Measurements from ENCODE around the gene PFKP. TPM values are rescaled to one million over a fixed set of nuclear protein-coding genes. Genes with fewer than 3 reads are reported as not detected.

Gene PFKP
- total RNA-seq, 8 experiments from 2014 or later: 50.3 to 277 (median 142) TPM

DNA sequence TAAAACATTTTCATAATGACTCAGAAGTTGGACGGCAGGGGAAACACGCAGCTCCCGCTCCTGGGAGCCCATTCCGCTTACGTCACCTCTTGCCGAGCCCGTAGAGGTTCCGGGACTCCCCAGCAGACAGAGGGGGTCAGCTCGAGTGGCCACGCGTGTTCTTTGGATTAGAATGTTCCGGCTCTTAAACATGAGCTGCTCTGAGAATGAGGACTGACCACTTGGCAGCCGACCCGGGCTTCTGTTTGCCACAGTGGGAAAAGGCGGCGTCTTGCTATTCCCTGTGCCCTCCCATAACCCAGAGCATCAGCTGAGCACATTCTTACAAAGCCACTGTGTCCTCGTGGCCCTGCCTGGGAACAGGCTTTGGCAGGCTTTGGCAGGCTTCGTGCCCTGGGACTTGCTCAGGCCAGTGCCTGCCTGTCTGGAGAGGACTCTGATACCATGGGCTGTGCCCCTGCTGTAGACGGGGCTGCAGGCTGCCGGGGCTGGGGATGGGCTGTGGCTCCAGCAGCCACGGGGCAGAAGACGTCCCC is 40.1 kb downstream of the PFKP start:
- in situ Hi-C loops (cut with MboI; ENCODE audit: low pct_unique_long_range_greater_than_20kb in 2 of 9, low sequenced_read_pairs in 9 of 9, unreplicated experiment in 9 of 9): no loop called here
- ATAC-seq (replicated peaks in 6 of 8): peak in 4 of 8 experiments; percentile 53 to 89 (median 84)
- H3K4me1 ChIP-seq (replicated peaks in 1 of 2): no peaks in the 10 kb centered on the region
- WGBS, 10 experiments: 69 to 100% (median 94%) methylated on average over 1 to 11 of the region's 22 CpGs; no CpG with 5 or more reads in 2 of the 10 experiments
- no peak overlapping the region for H3K4me3 ChIP-seq
- H3K27ac ChIP-seq: no peak overlapping the region

DNA sequence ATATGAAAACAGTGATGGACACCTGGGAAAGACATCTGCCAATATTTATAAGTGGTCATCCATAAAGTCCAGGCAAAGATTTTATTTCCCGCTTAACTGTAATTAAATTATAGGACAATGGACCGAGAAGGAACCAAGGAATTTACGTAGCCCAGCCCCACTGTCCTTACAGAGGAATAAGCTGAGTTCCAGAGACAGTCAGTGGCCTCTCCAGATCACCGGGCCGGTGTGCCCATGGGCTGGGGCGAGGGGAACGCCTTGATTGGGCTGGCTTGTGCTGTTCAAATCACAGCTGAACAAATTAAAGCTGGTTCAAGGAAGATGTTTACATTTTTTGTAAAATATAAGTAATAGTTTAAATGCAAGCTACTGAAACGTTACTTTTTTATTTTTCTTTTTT is 40.7 kb downstream of the PFKP start:
- in situ Hi-C loops (cut with MboI; ENCODE audit: low pct_unique_long_range_greater_than_20kb in 2 of 9, low sequenced_read_pairs in 9 of 9, unreplicated experiment in 9 of 9): no loop called here
- Histone ChIP-seq H3K4me1 (replicated peaks in 1 of 2) (no peaks in the 10 kb centered on the region), H3K27ac (no peak overlapping the region), H3K4me3 (no peak overlapping the region)
- 60 to 100% (median 93%) methylated on average over 1 to 8 of the region's 8 CpGs; no CpG with 5 or more reads in 1 of the 10 experiments for WGBS, 10 experiments
- ATAC-seq (replicated peaks in 6 of 8): no peak

DNA sequence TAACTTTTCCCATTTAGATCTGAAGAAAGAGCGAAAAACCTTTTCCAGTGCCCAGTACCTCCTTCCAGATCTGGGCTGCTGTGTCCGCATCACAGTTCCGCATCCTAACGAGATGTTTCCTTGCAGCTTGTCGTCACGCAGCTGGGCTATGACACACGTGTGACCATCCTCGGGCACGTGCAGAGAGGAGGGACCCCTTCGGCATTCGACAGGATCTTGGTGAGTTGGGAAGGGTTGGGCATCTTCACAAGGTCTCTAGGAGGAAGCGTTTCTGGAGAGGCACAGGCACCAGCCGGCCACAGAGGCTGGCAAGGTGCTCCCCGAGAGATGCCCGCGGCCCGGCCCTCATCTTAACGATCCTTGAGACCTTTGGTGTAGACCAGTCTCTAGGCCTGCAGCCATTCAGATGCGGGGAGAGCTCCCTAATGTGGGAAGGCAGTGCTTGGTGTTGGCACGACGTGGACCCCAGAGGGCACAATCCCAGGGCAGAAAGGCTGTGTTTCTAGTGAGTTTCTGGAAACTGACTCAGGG is 41.3 kb downstream of the PFKP start:
- Histone ChIP-seq H3K4me1 (replicated peaks in 1 of 2) (no peaks in the 10 kb centered on the region), H3K27ac (no peak overlapping the region), H3K4me3 (no peak overlapping the region)
- ATAC-seq (replicated peaks in 6 of 8): no peak
- WGBS, 10 experiments: 89 to 100% (median 98%) methylated on average over 1 to 14 of the region's 21 CpGs; no CpG with 5 or more reads in 2 of the 10 experiments
- in situ Hi-C loops (cut with MboI; ENCODE audit: low pct_unique_long_range_greater_than_20kb in 2 of 9, low sequenced_read_pairs in 9 of 9, unreplicated experiment in 9 of 9): no loop called here

DNA sequence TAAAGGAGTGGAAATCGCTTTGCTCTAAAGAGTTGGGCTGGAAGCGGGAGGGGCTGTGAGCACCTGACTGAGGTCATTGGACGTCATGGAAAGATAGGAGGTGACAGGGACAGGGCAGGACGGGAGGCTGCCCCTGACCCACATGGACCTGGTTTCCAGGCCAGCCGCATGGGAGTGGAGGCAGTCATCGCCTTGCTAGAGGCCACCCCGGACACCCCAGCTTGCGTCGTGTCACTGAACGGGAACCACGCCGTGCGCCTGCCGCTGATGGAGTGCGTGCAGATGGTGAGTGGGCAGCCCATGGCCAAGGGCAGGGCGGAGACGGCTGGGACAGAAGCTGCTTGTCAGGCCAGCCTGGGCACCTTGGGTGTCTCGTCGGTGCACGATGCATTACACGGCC is 41.8 kb downstream of the PFKP start:
- Histone ChIP-seq H3K4me1 (replicated peaks in 1 of 2) (no peaks in the 10 kb centered on the region), H3K4me3 (no peak overlapping the region), H3K27ac (no peak overlapping the region)
- in situ Hi-C loops (cut with MboI; ENCODE audit: low pct_unique_long_range_greater_than_20kb in 2 of 9, low sequenced_read_pairs in 9 of 9, unreplicated experiment in 9 of 9): no loop called here
- 95 to 100% (median 100%) methylated on average over 1 to 8 of the region's 21 CpGs; no CpG with 5 or more reads in 5 of the 10 experiments for WGBS, 10 experiments
- ATAC-seq (replicated peaks in 6 of 8): no peak

DNA sequence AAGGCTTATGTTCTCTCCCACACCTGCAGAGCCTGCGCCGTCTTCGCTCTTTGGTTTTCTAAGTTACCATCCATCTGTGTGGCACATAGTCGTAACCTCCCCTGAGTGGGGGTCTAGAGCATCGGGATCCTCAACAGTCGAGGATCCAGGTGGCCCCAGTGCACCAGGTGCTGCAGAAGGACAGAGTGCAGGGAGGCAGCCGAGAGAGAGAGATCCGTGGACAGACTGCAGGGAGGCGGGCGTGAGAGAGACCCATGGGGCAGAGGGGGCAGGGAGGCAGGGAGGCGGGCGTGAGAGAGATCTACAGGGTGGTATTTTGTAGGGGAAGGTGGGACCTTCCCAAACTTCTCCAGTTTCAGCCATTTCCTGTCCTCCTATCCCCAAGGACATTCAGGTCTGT is 42.3 kb downstream of the PFKP start:
- H3K4me3 ChIP-seq: no peak overlapping the region
- no peak overlapping the region for H3K27ac ChIP-seq
- ATAC-seq (replicated peaks in 6 of 8): no peak
- in situ Hi-C loops (cut with MboI; ENCODE audit: low pct_unique_long_range_greater_than_20kb in 2 of 9, low sequenced_read_pairs in 9 of 9, unreplicated experiment in 9 of 9): no loop called here
- WGBS, 10 experiments: 67 to 100% methylated on average over 3 of the region's 12 CpGs; no CpG with 5 or more reads in 8 of the 10 experiments
- no peaks in the 10 kb centered on the region for H3K4me1 ChIP-seq (replicated peaks in 1 of 2)

DNA sequence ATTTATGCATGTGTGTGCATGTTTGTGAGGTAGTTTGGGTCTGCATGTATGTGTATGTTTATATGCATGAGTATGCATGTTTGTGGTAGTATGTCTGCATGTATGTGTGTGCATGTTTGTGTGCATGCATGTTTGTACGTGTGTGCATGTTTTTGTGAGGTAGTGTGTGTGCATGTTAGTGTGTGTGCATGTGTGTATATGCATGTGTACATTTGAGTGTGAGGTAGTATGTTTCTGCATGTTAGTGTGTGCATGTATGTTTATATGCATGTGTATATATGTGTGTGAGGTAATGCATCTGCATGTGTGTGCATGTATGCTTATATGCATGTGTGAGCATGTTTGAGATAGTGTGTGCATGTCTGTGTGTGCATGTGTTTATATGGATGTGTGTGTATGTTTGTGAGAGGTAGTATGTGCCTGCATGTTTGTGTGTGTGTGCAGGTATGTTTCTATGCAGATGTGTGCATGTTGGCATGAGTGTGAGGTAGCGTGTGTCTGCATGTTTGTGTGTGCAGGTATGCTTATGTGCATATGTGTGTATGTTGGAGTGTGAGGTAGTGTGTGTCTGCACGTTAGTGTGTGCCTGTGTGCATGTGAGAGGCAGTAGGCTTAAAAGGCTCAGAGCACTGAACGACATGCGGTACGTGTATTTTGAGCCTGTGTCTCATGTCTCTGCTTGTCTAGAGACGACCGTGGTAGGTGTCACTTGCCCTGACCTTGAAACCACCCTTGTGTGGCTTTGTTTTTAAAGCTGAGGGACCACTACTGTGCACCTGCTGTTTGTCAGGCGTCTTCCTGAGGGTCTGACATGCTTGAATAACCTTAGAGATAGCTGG is 43.7 kb downstream of the PFKP start:
- no peak for ATAC-seq (replicated peaks in 6 of 8)
- no peak overlapping the region for H3K4me3 ChIP-seq
- in situ Hi-C loops (cut with MboI; ENCODE audit: low pct_unique_long_range_greater_than_20kb in 2 of 9, low sequenced_read_pairs in 9 of 9, unreplicated experiment in 9 of 9): no loop called here
- H3K4me1 ChIP-seq (replicated peaks in 1 of 2): no peaks in the 10 kb centered on the region
- no peak overlapping the region for H3K27ac ChIP-seq
- 58 to 100% (median 95%) methylated on average over 1 to 6 of the region's 9 CpGs; no CpG with 5 or more reads in 1 of the 10 experiments for WGBS, 10 experiments

DNA sequence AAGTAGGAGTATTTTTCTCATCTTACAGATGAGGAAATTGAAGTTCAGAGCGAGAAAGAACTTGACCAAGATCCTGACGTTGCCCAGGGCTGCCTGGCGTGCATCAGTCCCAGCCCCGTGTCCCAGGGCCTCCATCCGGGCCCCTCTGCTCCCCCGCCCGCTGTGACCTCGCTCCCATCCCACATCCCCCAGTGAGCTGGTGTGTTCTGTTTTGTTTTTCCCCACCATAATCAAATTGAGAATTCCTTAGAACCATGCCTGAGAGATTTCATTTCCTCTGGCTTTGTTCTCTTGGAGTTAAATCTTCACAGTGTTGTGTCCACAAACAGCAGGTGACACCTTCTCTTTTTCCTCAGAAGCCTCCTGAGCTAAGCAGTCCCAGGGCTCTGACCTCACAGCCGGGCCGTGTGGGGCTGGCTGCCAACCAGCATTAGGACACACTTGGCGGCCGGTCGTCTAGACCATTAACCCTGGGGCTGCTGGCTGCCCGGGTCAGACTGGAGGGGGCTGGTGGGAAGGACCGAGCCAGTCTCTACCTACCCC is 44.3 kb downstream of the PFKP start:
- peak in 2 of 8 experiments; percentile 7 to 22 for ATAC-seq (replicated peaks in 6 of 8)
- WGBS, 10 experiments: 35 to 80% (median 75%) methylated on average over 1 to 4 of the region's 15 CpGs; no CpG with 5 or more reads in 5 of the 10 experiments
- in situ Hi-C loops (cut with MboI; ENCODE audit: low pct_unique_long_range_greater_than_20kb in 2 of 9, low sequenced_read_pairs in 9 of 9, unreplicated experiment in 9 of 9): no loop called here
- Histone ChIP-seq H3K27ac (no peak overlapping the region), H3K4me3 (no peak overlapping the region), H3K4me1 (replicated peaks in 1 of 2) (no peaks in the 10 kb centered on the region)

DNA sequence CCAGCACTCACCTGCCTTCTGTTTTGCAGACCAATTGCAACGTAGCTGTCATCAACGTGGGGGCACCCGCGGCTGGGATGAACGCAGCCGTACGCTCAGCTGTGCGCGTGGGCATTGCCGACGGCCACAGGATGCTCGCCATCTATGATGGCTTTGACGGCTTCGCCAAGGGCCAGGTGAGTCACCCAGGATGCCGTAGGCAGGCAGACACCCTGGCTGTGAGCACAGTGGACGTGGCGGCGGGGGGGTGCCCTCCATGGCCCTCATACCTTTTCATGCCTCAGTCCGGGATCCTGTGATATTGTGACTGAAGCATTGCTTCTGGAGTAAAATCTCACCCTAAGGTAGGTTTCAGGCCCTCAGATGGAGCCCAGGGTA is 46.0 kb downstream of the PFKP start:
- no peaks in the 10 kb centered on the region for H3K4me1 ChIP-seq (replicated peaks in 1 of 2)

DNA sequence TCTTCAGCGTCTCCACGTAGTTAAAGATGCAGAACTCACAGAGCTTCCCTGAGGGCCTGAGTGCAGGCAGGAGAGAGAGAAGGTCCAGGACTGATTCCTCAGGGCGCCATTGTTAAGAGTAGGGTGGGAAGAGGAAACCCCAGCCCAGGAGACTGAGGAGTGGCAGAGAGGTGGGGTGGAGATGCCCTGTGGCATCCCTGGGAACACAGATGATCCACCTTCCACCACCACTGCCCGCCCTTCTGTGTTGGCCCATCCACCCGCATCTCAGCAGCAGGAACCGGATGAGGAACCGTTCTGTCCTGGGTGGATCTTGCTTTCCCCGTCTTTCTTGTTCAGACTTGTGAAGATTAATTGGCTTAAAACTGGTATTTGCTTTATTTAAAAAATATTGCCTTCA is 48.3 kb downstream of the PFKP start:
- in situ Hi-C loops (cut with MboI; ENCODE audit: low pct_unique_long_range_greater_than_20kb in 2 of 9, low sequenced_read_pairs in 9 of 9, unreplicated experiment in 9 of 9): no loop called here
- 80 to 100% (median 95%) methylated on average over 1 to 6 of the region's 8 CpGs; no CpG with 5 or more reads in 4 of the 10 experiments for WGBS, 10 experiments
- Histone ChIP-seq H3K27ac (no peak overlapping the region), H3K4me1 (replicated peaks in 1 of 2) (no peaks in the 10 kb centered on the region), H3K4me3 (no peak overlapping the region)
- ATAC-seq (replicated peaks in 6 of 8): no peak

More for the DNA sequence above, 46.0 kb downstream of the PFKP start:
- no peak for ATAC-seq (replicated peaks in 6 of 8)
- WGBS, 10 experiments: 90 to 100% (median 95%) methylated on average over 1 to 13 of the region's 19 CpGs; no CpG with 5 or more reads in 6 of the 10 experiments
- in situ Hi-C loops (cut with MboI; ENCODE audit: low pct_unique_long_range_greater_than_20kb in 2 of 9, low sequenced_read_pairs in 9 of 9, unreplicated experiment in 9 of 9): no loop called here
- Histone ChIP-seq H3K27ac (no peak overlapping the region), H3K4me3 (no peak overlapping the region)

DNA sequence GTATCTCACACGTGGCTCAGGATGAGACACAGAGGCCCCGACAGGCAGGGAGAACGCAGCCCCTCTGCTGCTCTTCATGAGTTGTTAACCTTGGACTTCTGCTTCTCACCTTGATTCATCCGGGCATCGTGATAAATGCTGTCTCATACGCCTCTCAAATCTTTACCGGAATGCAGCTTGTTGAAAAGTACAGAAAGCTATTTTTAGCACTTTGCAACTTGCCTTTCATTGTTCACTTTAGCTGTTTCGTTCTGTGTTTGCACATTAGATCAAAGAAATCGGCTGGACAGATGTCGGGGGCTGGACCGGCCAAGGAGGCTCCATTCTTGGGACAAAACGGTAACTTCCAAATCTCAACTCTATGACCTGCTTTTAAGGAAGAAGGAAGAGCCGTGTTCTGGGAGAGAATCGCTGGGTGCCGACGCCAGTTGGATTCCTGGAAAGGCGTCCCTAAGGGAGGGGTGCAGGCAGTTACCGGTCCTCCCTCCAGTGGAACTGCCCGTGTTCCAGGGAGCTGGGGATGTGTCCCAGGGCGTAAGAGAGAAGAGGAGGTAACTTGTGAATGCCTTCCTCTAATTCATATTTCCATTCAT is 49.3 kb downstream of the PFKP start:
- no peak overlapping the region for H3K27ac ChIP-seq
- 65 to 97% (median 89%) methylated on average over 4 to 19 of the region's 20 CpGs; no CpG with 5 or more reads in 2 of the 10 experiments for WGBS, 10 experiments
- H3K4me1 ChIP-seq (replicated peaks in 1 of 2): no peaks in the 10 kb centered on the region
- ATAC-seq (replicated peaks in 6 of 8): no peak
- H3K4me3 ChIP-seq: no peak overlapping the region
- in situ Hi-C loops (cut with MboI; ENCODE audit: low pct_unique_long_range_greater_than_20kb in 2 of 9, low sequenced_read_pairs in 9 of 9, unreplicated experiment in 9 of 9): no loop called here

DNA sequence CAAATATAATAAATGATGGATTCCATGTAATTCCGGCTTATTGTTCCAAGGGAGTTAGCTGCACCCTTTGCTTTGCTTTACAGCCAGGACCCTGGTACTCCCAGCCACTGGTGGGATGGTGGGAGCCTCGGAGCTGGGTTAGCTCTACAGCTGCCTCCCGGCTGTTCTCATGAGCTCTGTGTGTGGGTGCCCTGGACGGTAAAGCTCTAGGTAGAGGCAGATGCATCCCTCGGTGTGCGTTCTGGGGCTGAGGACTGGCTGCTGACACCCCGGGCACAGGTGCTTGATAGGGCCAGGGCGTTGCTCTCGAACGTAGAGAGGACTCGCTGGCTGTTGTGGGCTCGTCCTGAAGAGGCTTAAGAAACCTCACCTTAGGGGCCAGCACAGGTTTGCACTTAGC is 50.1 kb downstream of the PFKP start:
- no peak overlapping the region for H3K4me3 ChIP-seq
- WGBS, 10 experiments: 60 to 100% (median 96%) methylated on average over 1 to 12 of the region's 12 CpGs; no CpG with 5 or more reads in 5 of the 10 experiments
- H3K27ac ChIP-seq: no peak overlapping the region
- ATAC-seq (replicated peaks in 6 of 8): no peak
- H3K4me1 ChIP-seq (replicated peaks in 1 of 2): no peaks in the 10 kb centered on the region
- in situ Hi-C loops (cut with MboI; ENCODE audit: low pct_unique_long_range_greater_than_20kb in 2 of 9, low sequenced_read_pairs in 9 of 9, unreplicated experiment in 9 of 9): no loop called here

DNA sequence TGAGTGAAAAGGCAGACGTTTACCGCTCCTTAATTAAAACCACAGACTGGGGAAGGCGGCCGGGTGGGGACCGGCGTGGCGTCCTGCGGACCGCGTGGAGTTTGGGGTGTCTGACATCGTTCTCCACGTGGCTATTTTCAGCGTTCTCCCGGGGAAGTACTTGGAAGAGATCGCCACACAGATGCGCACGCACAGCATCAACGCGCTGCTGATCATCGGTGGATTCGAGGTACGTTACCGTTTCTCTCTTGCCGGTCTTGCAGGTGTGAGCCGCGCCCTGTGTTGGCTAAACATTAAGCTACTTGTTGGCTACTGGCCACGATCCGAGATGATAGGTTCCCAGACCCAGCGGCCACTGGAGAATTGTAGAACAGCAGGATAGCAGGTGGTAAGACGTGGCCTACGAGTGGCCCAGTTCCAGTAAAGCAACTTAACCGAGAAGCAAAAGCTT is 51.3 kb downstream of the PFKP start:
- H3K4me1 ChIP-seq (replicated peaks in 1 of 2): no peaks in the 10 kb centered on the region
- no peak overlapping the region for H3K4me3 ChIP-seq
- ATAC-seq (replicated peaks in 6 of 8): no peak
- WGBS, 10 experiments: 85 to 100% (median 96%) methylated on average over 3 to 18 of the region's 32 CpGs; no CpG with 5 or more reads in 2 of the 10 experiments
- H3K27ac ChIP-seq: no peak overlapping the region
- in situ Hi-C loops (cut with MboI; ENCODE audit: low pct_unique_long_range_greater_than_20kb in 2 of 9, low sequenced_read_pairs in 9 of 9, unreplicated experiment in 9 of 9): no loop called here
